SK-N-SH (cell line): ENCODE results near the gene IL10RA. TPM values are rescaled to one million over a fixed set of nuclear protein-coding genes. Genes with fewer than 3 reads are reported as not detected.

ENCODE experiments used
- CTCF ChIA-PET: fragments of 300-600, 350-600 bp; formaldehyde crosslinking; extraction: SDS; loops from one replicate; lab custom pipeline; 2021; lab: Yijun Ruan, JAX
- POLR2A ChIA-PET: fragments of 350-600 bp; sonication (Branson Sonifier 250); formaldehyde crosslinking; extraction: SDS; loops from one replicate; lab custom pipeline; 2020; ENCODE audit warnings: antibody characterized with exemption, inconsistent platforms; lab: Yijun Ruan, JAX
- DNase-seq: peaks from one replicate; pipeline ENCODE4 v3.0.0; 2012
- H2AFZ ChIP-seq: fragments of 200-600 bp; sonication (generic); 2 replicates; pipeline ENCODE4 v1.8.1; 2016; ENCODE audit warnings: antibody characterized with exemption, mild to moderate bottlenecking, low read depth
- H3F3A ChIP-seq: fragments of 200-600 bp; sonication (generic); replicated peaks from 2 replicates; pipeline ENCODE3; 2016; ENCODE audit warnings: antibody characterized with exemption, mild to moderate bottlenecking; ENCODE audit not compliant: insufficient read depth
- H3K27ac ChIP-seq, 2 experiments: fragments of 200-500 bp in 1 of 2; fragments of 200-600 bp in 1 of 2; sonication (Bioruptor generic) in 1 of 2; sonication (generic), shearing (Covaris generic) in 1 of 2; 2 replicates each; pipeline versions ENCODE4 v1.5.1 to v1.6.1; 2014 to 2016; ENCODE audit warnings: low read depth in 2 of 2, inconsistent platforms in 1 of 2, low read length in 1 of 2, mild to moderate bottlenecking in 1 of 2, mixed read lengths in 1 of 2
- H3K27me3 ChIP-seq: fragments of 200-600 bp; sonication (generic), shearing (Covaris generic); 2 replicates; pipeline ENCODE4 v1.6.1; 2016; ENCODE audit warnings: mixed run types; ENCODE audit not compliant: insufficient read depth
- H3K36me3 ChIP-seq, 2 experiments: fragments of 200-500 bp in 1 of 2; fragments of 200-600 bp in 1 of 2; sonication (Bioruptor generic) in 1 of 2; sonication (generic) in 1 of 2; replicated peaks in 1 of 2; 2 replicates each; pipeline versions ENCODE3 to v1.5.1; 2014 to 2016; ENCODE audit warnings: low read length in 1 of 2, mild to moderate bottlenecking in 1 of 2; ENCODE audit not compliant: insufficient read depth in 2 of 2, control insufficient read depth in 1 of 2
- H3K4me1 ChIP-seq, 2 experiments: fragments of 200-500 bp in 1 of 2; fragments of 200-600 bp in 1 of 2; sonication (Bioruptor generic) in 1 of 2; sonication (generic), shearing (Covaris generic) in 1 of 2; 2 replicates each; pipeline versions ENCODE4 v1.5.1 to v1.6.1; 2014 to 2016; ENCODE audit warnings: low read depth in 1 of 2, low read length in 1 of 2, mixed run types in 1 of 2; ENCODE audit not compliant: insufficient read depth in 2 of 2, control insufficient read depth in 1 of 2
- H3K4me2 ChIP-seq: fragments of 200-600 bp; sonication (generic), shearing (Covaris generic); 2 replicates; pipeline ENCODE4 v1.6.1; 2017; ENCODE audit warnings: mixed run types
- H3K4me3 ChIP-seq, 2 experiments: fragments of 200-500 bp in 1 of 2; fragments of 200-600 bp in 1 of 2; sonication (Bioruptor generic) in 1 of 2; sonication (generic), shearing (Covaris generic) in 1 of 2; 2 replicates each; pipeline versions ENCODE4 v1.5.1 to v1.8.1; 2014 to 2016; ENCODE audit warnings: low read depth in 2 of 2, inconsistent platforms in 1 of 2, low read length in 1 of 2, mild to moderate bottlenecking in 1 of 2, mixed read lengths in 1 of 2, moderate library complexity in 1 of 2
- H3K79me2 ChIP-seq: fragments of 200-600 bp; sonication (generic); 2 replicates; pipeline ENCODE4 v1.8.1; 2017; ENCODE audit warnings: mild to moderate bottlenecking; ENCODE audit not compliant: insufficient read depth
- H3K9ac ChIP-seq: fragments of 200-600 bp; sonication (generic); 2 replicates; pipeline ENCODE4 v1.6.1; 2017; ENCODE audit warnings: mixed run types
- H3K9me2 ChIP-seq: fragments of 200-600 bp; sonication (generic); 2 replicates; pipeline ENCODE4 v1.6.1; 2017; ENCODE audit warnings: mixed run types
- H3K9me3 ChIP-seq: fragments of 200-600 bp; sonication (generic); 2 replicates; pipeline ENCODE4 v1.6.1; 2017; ENCODE audit warnings: mixed run types, mild to moderate bottlenecking, moderate library complexity
- H4K20me1 ChIP-seq: fragments of 200-600 bp; sonication (generic); 2 replicates; pipeline ENCODE4 v1.6.1; 2017; ENCODE audit warnings: mild to moderate bottlenecking, mixed run types; ENCODE audit not compliant: insufficient read depth
- CHD2 ChIP-seq: fragments of 150-350 bp; IDR thresholded peaks from 2 replicates; pipeline ENCODE4 v1.6.1; 2018; ENCODE audit warnings: low read length; ENCODE audit not compliant: partially characterized antibody
- ELF1 ChIP-seq: IDR thresholded peaks from 2 replicates; pipeline ENCODE4 v1.4.0; 2012
- EZH2phosphoT487 ChIP-seq: fragments of 200-600 bp; sonication (generic); IDR thresholded peaks from 2 replicates; pipeline ENCODE4 v1.6.1; 2017; ENCODE audit warnings: low read depth, mixed run types, mild to moderate bottlenecking, antibody characterized with exemption, moderate library complexity, borderline replicate concordance
- FOXJ3 ChIP-seq: sonication (generic); formaldehyde crosslinking; IDR thresholded peaks from 2 replicates; pipeline ENCODE4 v1.5.1; 2020; ENCODE audit warnings: mild to moderate bottlenecking, missing genetic modification reagents
- NFIC ChIP-seq: IDR thresholded peaks from 2 replicates; pipeline ENCODE4 v1.4.0; 2012; ENCODE audit warnings: borderline replicate concordance
- NRF1 ChIP-seq: IDR thresholded peaks from 2 replicates; pipeline ENCODE4 v1.6.1; 2012; ENCODE audit warnings: low read depth, mild to moderate bottlenecking, low read length
- RCOR1 ChIP-seq: fragments of 150-350 bp; IDR thresholded peaks from 2 replicates; pipeline ENCODE4 v1.6.1; 2017; ENCODE audit warnings: antibody characterized with exemption, low read length
- RFX5 ChIP-seq: IDR thresholded peaks from 2 replicates; pipeline ENCODE4 v1.6.1; 2012; ENCODE audit warnings: mild to moderate bottlenecking, improper control_type of control experiment, low read length
- RXRA ChIP-seq: IDR thresholded peaks from 2 replicates; pipeline ENCODE4 v1.4.0; 2012; ENCODE audit warnings: low read depth, mild to moderate bottlenecking, borderline replicate concordance
- SIN3A ChIP-seq: IDR thresholded peaks from 2 replicates; pipeline ENCODE4 v1.6.1; 2012; ENCODE audit warnings: low read depth, mild to moderate bottlenecking, low read length, moderate library complexity, borderline replicate concordance
- TAF1 ChIP-seq: IDR thresholded peaks from 2 replicates; pipeline ENCODE4 v1.6.1; 2012; ENCODE audit warnings: low read depth, mild to moderate bottlenecking, low read length, moderate library complexity, borderline replicate concordance
- TCF12 ChIP-seq: IDR thresholded peaks from 2 replicates; pipeline ENCODE4 v1.4.0; 2012
- YY1 ChIP-seq: IDR thresholded peaks from 2 replicates; pipeline ENCODE4 v1.4.0; 2012; ENCODE audit warnings: low read depth, mild to moderate bottlenecking
- WGBS: methylation state at CpG from one replicate; pipeline ENCODE4 v1.1.6; 2017; ENCODE audit warnings: low lambda C conversion rate; 5-methylcytosine and 5-hydroxymethylcytosine counted together
- polyA plus RNA-seq, 3 experiments: library from polyadenylated mRNA; depleted of rRNA; stranded (reverse); fragments of >200 nt; gene quantifications; 2 replicates each; pipeline ENCODE4 v1.2.3, GENCODE V29; 2012
- TF ChIP-seq, protein P1 (sequence below): IDR thresholded peaks from 2 replicates; pipeline ENCODE4; 2012
- TF ChIP-seq, protein P2 (sequence below): IDR thresholded peaks from 2 replicates; pipeline ENCODE4 v1.4.0; 2012; ENCODE audit warnings: low read depth, borderline replicate concordance
- TF ChIP-seq, protein P3 (sequence below): fragments of 150-350 bp; IDR thresholded peaks from 2 replicates; pipeline ENCODE4 v1.6.1; 2016; ENCODE audit warnings: mild to moderate bottlenecking, low read depth, low read length
- TF ChIP-seq, protein P4 (sequence below): fragments of 150-350 bp; IDR thresholded peaks from 2 replicates; pipeline ENCODE4 v1.6.1; 2017; ENCODE audit warnings: antibody characterized with exemption, low read length, low read depth, borderline replicate concordance
- TF ChIP-seq, protein P5 (sequence below): IDR thresholded peaks from 2 replicates; pipeline ENCODE4 v1.4.0; 2012; ENCODE audit warnings: low read depth
- TF ChIP-seq, protein P6 (sequence below): fragments of 200-600 bp; sonication (generic); IDR thresholded peaks from 2 replicates; pipeline ENCODE4 v1.6.1; 2017; ENCODE audit warnings: antibody characterized with exemption, mild to moderate bottlenecking, moderate library complexity

The IL10RA gene
- polyA plus RNA-seq, 1 of the 3 experiments (the other 2 are of a cell fraction), result not detected

DNA sequence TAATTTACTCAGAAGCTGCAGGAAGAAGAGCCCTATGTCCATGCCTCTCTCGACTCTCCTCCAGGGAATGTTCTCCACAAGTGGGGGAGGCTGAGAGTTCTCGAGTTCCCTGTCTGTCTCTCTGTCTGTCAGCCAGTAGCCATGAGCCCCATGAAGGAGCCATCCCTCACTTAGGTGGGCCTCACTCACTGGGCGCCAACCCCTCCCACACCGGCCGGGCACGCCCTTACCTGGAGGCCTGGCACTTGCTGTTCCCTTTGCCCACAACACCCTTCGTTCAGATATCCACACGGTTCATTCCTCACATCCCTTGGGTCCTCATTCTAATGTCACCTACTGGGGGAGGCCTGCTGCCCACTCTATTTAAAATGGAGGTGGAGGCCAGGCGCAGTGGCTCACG lies 14.2 kb upstream of the IL10RA start:
- H4K20me1 ChIP-seq, result no peaks in the 10 kb centered on the region
- ChIA-PET CTCF (interaction anchor here (1.3 kb wide), 1 partner anchor 25 kb away, joined by 4 read pairs; no protein-coding TSS in a partner anchor), POLR2A (no interaction called here)
- H3F3A ChIP-seq, result no peaks in the 10 kb centered on the region
- no peak for DNase-seq
- no peaks in the 10 kb centered on the region for H3K4me1 ChIP-seq
- no peaks in the 10 kb centered on the region for H3K9me2 ChIP-seq
- H2AFZ ChIP-seq, result no peak overlapping the region
- WGBS, result 51% methylated on average over 10 of the region's 10 CpGs
- H3K27me3 ChIP-seq, result no peaks in the 10 kb centered on the region; the same call in 1 of the 2 replicates
- no peaks in the 10 kb centered on the region for H3K36me3 ChIP-seq
- H3K9ac ChIP-seq, result no peak overlapping the region
- no peaks in the 10 kb centered on the region for H3K9me3 ChIP-seq
- no peak overlapping the region for H3K4me2 ChIP-seq
- no peak for TF ChIP-seq ELF1
- no peak for TF ChIP-seq RCOR1
- TF ChIP-seq, protein P1, sequence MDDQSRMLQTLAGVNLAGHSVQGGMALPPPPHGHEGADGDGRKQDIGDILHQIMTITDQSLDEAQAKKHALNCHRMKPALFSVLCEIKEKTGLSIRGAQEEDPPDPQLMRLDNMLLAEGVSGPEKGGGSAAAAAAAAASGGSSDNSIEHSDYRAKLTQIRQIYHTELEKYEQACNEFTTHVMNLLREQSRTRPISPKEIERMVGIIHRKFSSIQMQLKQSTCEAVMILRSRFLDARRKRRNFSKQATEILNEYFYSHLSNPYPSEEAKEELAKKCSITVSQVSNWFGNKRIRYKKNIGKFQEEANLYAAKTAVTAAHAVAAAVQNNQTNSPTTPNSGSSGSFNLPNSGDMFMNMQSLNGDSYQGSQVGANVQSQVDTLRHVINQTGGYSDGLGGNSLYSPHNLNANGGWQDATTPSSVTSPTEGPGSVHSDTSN, result no peak
- TF ChIP-seq TCF12, result no peak
- TF ChIP-seq, protein P2, sequence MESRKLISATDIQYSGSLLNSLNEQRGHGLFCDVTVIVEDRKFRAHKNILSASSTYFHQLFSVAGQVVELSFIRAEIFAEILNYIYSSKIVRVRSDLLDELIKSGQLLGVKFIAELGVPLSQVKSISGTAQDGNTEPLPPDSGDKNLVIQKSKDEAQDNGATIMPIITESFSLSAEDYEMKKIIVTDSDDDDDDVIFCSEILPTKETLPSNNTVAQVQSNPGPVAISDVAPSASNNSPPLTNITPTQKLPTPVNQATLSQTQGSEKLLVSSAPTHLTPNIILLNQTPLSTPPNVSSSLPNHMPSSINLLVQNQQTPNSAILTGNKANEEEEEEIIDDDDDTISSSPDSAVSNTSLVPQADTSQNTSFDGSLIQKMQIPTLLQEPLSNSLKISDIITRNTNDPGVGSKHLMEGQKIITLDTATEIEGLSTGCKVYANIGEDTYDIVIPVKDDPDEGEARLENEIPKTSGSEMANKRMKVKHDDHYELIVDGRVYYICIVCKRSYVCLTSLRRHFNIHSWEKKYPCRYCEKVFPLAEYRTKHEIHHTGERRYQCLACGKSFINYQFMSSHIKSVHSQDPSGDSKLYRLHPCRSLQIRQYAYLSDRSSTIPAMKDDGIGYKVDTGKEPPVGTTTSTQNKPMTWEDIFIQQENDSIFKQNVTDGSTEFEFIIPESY, result no peak
- no peak for TF ChIP-seq NFIC
- no peak for TF ChIP-seq RXRA
- no peak for TF ChIP-seq SIN3A
- TF ChIP-seq, protein P3, sequence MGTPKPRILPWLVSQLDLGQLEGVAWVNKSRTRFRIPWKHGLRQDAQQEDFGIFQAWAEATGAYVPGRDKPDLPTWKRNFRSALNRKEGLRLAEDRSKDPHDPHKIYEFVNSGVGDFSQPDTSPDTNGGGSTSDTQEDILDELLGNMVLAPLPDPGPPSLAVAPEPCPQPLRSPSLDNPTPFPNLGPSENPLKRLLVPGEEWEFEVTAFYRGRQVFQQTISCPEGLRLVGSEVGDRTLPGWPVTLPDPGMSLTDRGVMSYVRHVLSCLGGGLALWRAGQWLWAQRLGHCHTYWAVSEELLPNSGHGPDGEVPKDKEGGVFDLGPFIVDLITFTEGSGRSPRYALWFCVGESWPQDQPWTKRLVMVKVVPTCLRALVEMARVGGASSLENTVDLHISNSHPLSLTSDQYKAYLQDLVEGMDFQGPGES, result no peak
- H3K4me3 ChIP-seq, result no peak overlapping the region
- no peak overlapping the region for H3K27ac ChIP-seq
- no peaks in the 10 kb centered on the region for H3K79me2 ChIP-seq

DNA sequence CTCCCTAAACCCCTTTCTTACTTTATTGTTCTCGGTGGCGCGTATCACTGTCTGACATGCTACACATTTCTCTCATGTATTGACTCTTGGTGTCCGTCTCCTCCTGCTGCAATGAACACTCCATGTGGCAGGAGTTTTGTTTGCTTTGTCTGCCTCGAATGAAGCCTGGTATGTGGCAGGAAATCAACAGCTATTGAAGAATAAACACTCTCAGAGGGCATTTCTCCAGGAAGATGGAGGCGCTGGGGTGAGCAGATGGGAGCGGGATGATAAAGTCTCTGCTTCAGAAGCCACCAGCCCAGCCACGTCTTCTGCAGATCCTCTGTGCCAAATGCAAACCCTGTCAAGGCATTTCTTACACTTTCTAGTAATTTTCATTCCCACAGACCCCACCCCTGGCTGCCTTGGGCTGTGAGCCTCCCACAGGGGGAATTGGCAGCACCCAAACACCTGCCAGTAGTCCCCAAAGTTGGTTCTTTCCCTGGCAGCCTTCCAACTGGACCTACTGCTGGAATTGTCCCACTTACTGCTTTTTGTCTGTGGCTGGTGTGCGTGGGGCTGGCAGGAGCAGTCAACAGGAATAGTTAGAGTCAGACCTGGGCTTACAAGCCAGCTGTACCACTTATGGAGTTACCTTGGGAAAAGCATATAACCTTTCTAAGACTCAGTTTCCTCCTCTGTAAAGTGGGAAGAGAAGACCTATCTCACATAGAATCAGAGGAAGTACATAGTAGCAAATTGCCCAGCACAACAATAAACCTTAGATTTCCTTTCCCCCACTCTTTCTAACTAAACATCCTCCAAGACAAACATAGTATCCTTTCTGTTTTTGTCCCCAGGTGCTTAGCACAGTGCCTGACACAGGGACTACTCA lies 13.3 kb upstream of the IL10RA start:
- no peaks in the 10 kb centered on the region for H3K9me3 ChIP-seq
- no peaks in the 10 kb centered on the region for H3K9me2 ChIP-seq
- POLR2A ChIA-PET, result no interaction called here
- H3K4me1 ChIP-seq, result no peaks in the 10 kb centered on the region
- no peaks in the 10 kb centered on the region for H3K79me2 ChIP-seq
- no peak overlapping the region for H3K27ac ChIP-seq
- no peak overlapping the region for H2AFZ ChIP-seq
- WGBS, result 61% methylated on average over 9 of the region's 9 CpGs
- no peak overlapping the region for H3K4me3 ChIP-seq
- H3F3A ChIP-seq, result no peaks in the 10 kb centered on the region
- H3K4me2 ChIP-seq, result no peak overlapping the region
- no peaks in the 10 kb centered on the region; the same call in 1 of the 2 replicates for H3K27me3 ChIP-seq
- H3K9ac ChIP-seq, result no peak overlapping the region
- DNase-seq, result no peak
- no peaks in the 10 kb centered on the region for H3K36me3 ChIP-seq
- CTCF ChIA-PET, result interaction anchor here (1.3 to 1.4 kb wide), 2 partner anchors 22 to 26 kb away, joined by 3 to 4 read pairs; no protein-coding TSS in a partner anchor
- H4K20me1 ChIP-seq, result no peaks in the 10 kb centered on the region
- TF ChIP-seq, protein P4, sequence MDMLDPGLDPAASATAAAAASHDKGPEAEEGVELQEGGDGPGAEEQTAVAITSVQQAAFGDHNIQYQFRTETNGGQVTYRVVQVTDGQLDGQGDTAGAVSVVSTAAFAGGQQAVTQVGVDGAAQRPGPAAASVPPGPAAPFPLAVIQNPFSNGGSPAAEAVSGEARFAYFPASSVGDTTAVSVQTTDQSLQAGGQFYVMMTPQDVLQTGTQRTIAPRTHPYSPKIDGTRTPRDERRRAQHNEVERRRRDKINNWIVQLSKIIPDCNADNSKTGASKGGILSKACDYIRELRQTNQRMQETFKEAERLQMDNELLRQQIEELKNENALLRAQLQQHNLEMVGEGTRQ, result no peak
- TF ChIP-seq YY1, result no peak
- no peak for TF ChIP-seq CHD2
- no peak for TF ChIP-seq NFIC
- no peak for TF ChIP-seq TAF1
- no peak for TF ChIP-seq RCOR1
- no peak for TF ChIP-seq ELF1
- TF ChIP-seq RFX5, result no peak
- TF ChIP-seq EZH2phosphoT487, result no peak
- TF ChIP-seq, protein P5, sequence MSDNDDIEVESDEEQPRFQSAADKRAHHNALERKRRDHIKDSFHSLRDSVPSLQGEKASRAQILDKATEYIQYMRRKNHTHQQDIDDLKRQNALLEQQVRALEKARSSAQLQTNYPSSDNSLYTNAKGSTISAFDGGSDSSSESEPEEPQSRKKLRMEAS, result no peak
- TF ChIP-seq NRF1, result no peak
- TF ChIP-seq, protein P6, sequence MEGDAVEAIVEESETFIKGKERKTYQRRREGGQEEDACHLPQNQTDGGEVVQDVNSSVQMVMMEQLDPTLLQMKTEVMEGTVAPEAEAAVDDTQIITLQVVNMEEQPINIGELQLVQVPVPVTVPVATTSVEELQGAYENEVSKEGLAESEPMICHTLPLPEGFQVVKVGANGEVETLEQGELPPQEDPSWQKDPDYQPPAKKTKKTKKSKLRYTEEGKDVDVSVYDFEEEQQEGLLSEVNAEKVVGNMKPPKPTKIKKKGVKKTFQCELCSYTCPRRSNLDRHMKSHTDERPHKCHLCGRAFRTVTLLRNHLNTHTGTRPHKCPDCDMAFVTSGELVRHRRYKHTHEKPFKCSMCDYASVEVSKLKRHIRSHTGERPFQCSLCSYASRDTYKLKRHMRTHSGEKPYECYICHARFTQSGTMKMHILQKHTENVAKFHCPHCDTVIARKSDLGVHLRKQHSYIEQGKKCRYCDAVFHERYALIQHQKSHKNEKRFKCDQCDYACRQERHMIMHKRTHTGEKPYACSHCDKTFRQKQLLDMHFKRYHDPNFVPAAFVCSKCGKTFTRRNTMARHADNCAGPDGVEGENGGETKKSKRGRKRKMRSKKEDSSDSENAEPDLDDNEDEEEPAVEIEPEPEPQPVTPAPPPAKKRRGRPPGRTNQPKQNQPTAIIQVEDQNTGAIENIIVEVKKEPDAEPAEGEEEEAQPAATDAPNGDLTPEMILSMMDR, result no peak
- TF ChIP-seq FOXJ3 (CRISPR knock-in tag), result no peak
